HT1080 (cell line): ENCODE measurements around the gene ARHGAP8. TPM values are rescaled to one million over a fixed set of nuclear protein-coding genes. Genes with fewer than 3 reads are reported as not detected.
A peak's percentile ranks its signal among the peaks of the same experiment; 100 is the strongest.

Experiments
- DNase-seq: peaks from one replicate; pipeline ENCODE4 v3.0.0-alpha.2; 2015; ENCODE audit warnings: low read depth
- polyA plus RNA-seq, 2 experiments: library from polyadenylated mRNA; depleted of rRNA; stranded (reverse); fragments of >200 nt; gene quantifications; 2 replicates each; pipeline ENCODE4 v1.2.3, GENCODE V29; 2015
- total RNA-seq: library from RNA; depleted of rRNA; stranded (reverse); fragments of >200 nt; shearing (Covaris generic); gene quantifications from 2 replicates; pipeline ENCODE4 v1.2.3, GENCODE V29; 2014; rRNA removed

Gene ARHGAP8
- total RNA-seq, result not detected in 2 replicates
- not detected in 2 replicates for polyA plus RNA-seq (2015; cell fraction: cytosol; rRNA removed)
- polyA plus RNA-seq (2015; cell fraction: nucleus; rRNA removed), result not detected in 2 replicates

DNA sequence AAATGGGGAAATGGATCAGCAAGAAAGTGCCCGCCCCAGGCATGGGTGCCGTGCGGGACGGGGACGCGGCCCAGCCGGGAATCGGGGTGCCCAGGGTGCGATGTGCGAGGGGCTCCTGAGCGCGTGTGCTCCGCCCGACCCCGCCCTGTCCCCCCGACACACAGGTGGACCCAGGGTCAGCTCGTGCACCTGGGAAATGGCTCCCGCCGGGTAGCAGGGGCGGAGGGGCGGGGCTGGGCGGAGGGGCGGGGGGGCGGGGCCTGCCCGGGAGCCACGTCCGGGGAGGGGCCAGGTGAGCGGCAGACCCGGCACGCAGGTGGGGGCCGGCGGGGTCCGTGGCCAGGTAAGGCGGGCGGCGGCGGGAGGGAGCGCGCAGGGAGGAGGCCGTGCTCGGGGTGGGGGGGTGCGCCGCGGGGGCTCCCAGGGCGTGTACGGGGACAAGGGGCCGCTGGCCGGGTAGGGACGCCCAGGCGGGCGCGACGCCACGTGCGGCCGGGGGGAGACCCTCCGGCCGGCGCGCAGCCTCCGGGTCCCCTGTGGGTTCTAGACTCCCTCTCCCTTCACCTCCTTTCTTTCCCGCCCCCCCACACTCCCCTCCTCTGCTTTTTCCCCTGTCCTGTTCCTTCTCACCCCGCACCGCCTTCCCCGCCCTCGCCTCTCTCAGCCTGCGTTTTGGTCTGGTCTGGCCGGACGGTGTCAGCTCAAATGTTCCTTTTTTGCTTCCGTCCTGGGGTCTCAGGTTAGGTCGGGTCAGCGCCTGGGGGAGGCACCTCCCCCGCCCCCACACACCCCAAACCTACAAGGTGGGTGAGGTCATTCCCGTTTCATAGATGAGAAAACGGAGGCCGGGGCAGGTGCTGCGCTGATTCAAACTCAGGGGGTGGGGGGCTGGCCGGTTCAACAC, at the start of gene ARHGAP8:
Gene ARHGAP8, plus strand, starts transcription at position 291 of the 904 bp plus-strand sequence. CDS start 33,953 bp downstream, outside the sequence.
- no peak for DNase-seq

DNA sequence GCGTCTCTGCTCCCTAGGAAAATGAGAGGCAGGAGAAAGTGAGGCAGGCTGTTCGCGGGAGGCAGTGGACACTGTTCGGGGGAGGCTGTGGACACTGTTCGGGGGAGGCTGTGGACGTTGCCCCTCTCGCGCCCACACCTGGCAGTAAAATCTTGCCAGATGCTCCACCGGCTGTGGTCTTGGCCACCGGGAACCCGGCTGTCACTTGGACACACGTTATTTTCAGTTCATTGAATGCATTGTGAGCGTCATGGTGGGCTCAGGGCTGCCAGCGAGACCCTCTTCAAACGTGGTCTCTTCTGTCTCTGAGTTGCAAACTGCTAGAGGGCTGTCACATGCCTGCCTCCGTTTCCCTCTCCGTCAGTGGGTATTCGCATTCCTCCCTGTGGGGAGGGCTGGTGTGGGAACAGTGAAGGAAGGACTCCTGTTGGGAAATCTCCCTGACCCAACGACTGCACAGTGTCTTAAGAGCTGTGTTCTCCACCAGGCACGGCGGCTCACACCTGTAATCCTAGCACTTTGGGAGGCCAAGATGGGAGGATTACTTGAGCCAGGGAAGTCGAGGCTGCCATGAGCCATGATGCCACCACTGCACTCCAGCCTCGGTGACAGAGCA, 49.0 kb upstream of the ARHGAP8 start:
- no peak for DNase-seq

DNA sequence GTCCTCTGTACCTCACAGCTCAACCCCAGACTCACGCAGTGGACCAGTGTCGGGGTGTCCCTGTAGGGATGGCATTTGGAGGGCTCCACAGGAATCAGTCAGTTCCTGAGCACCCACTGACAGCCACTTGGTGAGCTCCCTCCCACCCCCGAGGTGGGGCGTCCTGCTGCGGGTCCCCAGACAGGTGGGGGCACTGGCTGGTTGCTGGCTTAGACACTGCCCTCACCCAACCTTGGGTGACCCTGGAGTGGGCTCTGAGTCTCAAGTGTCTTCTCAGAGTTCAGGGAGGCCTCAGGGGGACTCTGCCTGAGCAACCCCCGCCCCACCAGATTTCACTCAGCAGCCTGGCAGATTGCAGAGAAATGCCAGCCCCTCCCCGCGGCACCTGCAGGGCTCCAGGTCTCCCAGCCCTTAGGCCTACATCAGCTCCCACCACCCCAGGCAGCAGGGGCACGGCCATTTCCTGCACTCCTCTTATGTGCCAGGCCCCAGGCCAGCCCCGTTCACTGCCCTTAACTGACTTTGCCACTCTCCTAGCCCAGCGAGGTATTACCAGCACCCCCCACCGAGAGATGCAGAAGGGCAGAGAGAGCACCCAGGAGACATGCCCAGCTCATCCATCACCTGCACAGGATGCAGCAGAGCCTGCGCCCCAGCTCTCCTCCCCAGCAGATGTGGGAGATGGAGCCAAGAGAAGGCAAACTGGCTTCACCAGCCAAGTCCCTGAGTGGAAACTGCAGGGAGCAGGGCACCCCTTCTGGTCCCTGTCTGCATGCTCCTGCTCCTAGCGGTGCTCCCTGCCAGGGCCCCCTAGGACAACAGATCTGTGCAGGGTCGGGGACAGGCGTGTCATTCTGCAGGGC, 48.0 kb upstream of the ARHGAP8 start:
- DNase-seq, result no peak

DNA sequence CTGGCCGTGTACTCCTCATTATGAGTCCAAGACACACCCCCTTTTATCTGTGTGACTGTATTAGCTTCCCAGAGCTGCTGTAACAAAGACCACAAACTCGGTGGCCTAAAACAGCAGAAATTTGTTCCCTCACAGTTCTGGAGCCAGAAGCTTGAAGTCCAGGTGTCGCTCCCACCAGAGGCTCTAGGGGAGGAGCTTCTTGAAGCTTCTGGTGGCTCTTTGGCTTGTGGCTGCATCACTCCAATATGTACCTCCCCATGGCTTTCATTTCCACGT, 47.4 kb upstream of the ARHGAP8 start:
- DNase-seq, result no peak

DNA sequence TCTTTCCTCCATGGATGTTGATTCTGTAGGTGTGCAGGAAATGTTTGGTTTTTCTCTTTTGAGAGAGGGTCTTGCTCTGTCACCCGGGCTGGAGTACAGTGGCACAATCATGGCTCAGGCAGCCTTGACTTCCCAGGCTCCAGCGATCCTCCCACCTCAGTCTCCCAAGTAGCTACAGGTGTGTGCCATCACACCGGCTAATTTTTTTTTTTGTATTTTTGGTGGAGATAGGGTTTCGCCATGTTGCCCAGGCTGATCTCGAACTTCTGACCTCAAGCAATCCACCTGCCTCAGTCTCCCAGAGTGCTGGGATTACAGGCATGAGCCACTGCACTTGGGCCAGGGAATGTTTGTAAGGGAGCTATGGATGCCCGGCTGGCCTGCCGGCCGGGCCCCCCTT, 45.9 kb upstream of the ARHGAP8 start:
- no peak for DNase-seq

DNA sequence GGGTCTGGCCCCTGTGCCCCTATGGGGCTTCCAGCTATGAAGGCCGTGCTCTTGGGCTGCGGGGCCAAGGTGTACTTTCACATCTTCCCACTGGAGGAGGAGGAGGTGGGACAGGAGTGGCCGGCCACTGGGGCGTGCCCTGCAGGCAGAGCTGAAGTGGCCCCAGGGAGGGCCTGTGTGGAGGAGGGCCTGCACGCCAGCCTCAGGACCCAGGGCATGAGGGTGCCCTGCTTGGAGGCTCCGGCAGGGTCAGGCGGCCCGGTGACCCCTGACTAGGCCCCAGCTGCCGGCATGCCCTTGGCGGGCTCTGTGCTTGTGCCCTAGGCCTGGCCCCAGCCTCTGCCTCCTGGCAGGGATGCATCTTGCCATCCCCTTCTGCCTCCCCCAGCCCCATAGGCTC, 45.2 kb upstream of the ARHGAP8 start:
- DNase-seq, result no peak

DNA sequence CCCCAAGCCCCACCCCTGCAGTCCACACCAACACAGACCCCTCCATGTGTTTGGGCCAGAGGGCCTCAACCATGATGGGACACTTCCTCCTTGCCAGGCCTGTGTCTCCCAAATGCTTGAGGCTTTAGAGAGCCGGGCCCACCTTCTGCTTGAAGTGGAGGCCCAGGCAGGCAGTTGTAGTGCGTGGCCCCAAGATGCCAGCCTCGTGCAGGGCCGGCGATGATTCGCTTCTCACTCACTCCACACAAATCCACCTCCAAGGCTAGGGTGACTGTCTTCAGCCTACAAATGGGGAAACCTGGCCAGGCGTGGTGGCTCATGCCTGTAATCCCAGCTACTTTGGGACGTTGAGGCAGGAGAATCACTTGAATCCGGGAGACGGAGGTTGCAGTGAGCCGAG, 44.6 kb upstream of the ARHGAP8 start:
- peak; percentile 36 for DNase-seq

DNA sequence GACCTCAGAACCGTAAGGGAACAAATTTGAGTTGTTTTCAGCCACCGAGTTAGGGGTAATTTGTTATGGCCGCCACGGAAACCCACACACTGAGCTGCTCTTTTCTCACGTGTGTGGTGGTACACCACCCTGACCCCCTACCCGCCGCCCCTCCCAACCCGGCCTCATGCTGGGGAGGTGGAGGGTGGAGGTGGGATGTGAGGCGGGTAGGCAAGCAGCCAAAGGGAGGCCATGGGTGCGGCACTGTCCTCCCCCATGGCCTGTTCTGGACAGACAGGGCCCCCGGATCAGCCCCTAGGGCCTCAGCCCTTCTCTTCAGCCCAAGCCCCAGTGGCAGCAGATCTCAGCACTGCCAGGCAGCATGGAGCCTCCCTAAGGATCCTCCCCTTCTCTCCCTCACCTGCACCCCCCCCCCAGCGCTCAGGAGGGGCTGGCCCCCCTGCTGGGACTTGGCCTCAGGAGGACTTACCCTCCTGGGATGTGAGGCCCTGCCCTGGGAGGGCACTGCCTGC, 42.4 kb upstream of the ARHGAP8 start:
- DNase-seq, result no peak

DNA sequence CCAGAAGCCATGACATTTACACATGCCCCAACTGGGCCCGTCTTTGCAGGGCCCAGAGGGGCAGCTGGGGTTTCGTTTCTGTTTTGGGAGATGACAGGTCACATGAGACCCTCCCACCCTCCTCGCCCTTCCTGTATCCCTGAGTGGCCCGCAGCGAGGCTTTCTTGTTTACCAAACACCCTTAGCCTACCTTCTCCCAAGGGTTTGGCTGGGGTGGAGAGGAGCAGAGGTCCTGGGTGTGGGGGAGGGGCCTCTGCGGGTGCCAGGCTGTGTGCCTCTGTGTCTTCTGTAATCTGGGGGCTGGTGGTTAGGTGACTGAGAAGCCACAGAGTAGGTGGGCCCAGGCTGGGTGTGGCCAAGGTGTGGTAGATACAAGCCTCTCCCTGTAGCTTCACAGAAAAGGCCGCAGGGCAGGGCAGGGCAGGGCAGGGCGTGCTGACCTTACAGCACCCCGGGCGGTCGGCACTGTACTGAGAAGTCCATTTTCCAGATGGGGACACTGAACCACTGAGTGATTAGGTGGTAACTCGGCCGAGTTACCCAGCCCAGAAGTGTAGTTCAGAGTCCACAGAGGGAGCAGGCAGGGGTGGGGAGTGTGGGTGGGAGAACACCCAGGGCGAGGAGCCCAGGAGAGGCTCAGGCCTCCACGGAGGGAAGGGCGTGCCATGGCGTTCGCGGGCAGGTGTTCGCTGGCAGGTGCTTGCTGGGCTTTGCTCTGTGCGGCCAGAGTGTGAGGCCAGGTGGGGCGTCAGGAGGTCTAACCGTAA, 41.7 kb upstream of the ARHGAP8 start:
- DNase-seq, result no peak

DNA sequence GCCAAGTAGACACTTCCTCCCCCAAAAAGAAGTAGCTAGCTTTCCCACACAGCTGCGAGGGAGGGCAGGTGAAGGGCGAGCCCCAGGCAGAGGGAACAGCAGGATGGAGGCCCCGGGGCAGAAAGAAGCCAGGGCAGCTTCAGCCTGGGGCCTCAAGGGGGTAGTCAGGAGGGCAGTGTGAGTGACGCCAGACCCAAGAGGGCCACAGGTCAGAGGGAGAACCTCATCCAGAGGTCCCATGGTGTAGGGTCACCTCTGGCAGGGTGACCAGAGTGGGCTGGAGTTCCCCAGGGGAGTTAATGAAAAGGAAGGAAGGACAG, 41.2 kb upstream of the ARHGAP8 start:
- DNase-seq, result no peak

DNA sequence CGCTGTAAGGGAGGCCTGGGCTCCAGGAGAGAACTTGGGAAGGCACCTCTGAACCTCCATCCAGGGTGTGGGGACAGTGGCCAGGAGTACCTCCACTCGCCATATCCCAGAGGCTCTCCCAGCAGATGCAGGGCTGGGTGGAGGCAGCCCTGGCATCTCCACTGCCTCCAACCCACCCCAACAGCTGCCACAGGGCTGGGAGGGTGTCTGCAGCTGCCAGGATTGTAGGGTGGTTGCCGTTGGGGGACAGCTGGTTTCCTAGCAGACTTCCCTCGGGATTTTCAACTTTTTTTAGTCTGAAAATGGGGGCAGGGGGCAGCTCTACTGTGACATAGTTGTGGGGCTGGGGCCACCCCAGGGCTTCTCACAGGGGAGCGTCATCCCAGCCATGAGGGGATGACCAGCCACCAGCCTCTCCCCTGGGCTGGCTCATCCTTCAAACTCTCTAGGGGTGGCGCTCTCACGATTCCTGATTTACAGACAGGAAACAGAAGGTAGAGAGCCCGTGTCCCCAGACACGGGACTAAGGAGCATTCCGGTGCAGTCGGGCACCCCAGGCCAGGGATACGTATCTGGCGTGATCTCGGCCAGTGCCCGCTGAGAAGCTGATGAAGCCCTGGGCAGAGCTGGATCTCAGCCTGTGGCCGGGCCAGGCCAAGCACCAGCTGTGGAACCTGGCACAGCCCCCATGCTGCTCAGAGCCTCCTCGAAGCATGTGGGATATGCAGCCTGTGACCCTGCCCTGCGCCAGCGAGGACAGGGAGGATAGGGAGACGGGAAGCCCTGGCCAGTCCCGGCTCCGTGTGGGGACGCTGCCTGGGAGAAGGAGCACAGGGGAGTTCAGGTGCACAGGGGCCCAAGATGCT, 40.5 kb upstream of the ARHGAP8 start:
- no peak for DNase-seq

DNA sequence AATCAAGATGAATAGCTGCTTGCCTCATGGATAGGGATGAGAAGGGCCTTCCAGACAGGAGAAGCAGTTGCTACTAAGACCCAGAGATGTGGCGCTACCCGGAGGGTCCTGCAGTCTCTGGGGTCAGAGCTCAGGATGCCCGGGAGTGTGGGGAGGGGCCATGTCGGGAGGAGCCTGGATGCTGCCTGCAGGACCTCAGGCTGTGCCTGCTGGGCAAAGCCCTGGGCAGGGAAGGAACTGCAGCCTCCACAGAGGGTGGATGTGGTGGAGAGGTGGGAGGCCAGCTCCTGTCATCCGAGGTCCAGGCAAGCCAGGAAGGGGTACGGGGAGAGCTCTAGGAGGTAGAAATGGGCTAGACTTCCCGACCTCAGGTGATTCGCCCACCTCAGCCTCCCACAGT, 39.4 kb upstream of the ARHGAP8 start:
- DNase-seq, result no peak

DNA sequence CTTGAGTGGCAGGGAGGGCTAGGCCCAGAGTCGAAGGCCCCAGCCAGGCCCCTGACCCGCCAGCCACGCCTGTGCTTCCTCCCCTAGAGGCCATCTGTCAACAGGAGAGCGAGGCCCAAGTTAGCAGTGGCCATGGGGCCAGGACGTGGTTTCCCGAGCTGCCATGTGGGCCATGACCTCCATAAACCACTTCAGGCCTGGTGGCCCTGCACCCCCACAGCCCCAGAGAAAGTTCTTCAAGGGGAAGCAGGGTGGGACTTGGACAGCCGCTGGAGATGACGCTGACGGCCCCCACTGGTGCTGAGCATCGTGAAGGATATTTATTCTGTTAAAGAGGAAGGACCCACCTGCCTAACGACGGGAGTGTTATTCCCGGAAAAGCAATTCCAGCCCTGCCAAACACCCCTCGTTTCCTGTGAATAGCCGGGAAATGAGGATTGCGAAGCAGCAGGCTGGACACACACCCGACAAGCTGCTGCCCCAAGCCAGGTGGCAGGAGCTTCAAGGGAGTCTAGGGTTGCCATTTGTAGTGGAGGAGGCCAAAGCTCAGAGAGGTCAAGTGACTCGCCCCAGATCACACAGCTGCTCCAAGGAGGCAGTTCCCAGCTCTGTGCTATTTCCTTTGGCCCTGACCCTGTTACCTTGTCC, 37.5 kb upstream of the ARHGAP8 start:
- no peak for DNase-seq

DNA sequence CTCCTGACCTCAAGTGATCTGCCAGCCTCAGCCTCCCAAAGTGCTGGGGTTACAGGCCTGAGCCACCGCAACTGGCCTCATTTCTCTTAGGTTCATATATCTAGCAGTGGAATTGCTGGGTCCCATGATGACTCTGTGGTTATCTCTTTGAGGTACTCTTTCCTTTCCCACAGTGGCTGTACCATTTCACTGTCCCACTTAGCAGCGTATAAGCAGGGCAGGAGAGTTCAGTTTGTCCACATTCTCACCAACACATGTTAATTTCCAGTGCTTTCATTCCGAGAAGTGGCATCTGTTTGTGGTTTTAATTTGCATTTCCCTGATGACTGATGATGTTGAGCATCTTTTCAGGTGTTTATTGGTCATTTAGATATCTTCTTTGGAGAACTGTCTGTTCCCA, 34.0 kb upstream of the ARHGAP8 start:
- no peak for DNase-seq

DNA sequence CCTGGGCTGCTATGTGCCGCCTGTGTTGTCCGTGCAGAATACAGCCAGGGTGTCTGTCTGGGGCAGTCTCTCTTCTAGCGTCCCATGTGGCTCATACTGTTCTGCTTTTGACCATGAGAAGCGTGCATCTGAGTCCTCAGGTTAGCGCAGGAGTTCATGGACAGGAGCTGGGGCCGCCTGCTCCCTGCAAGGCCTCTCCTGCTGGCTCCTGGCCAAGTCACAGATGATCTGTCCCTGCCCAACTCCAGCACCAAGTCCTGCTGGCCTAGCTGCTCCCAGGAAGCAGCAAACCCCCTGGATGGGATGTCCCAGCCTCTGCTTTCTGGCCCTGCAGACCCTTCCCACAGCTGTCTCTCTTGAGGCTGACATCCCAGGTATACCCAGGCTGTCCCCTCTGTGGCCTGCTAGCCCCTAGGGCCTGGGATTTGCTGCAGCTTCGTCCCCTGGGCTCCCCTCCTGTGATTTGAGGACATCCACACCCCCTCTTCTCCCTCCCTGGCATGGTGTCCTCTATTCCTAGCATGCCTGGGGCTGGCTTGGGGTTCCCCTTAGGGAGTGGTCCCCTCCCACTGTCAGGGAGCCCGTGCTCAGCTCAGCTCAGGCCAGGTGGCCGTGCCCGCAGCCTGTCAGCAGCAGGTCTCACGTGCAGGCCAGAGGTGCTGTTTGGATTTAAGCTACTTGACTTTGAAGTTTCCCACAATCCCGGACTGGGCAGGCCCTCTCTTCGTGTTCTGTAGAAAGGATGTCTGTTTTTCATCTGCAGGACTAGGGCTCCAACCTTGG, 32.6 kb upstream of the ARHGAP8 start:
- DNase-seq, result no peak

DNA sequence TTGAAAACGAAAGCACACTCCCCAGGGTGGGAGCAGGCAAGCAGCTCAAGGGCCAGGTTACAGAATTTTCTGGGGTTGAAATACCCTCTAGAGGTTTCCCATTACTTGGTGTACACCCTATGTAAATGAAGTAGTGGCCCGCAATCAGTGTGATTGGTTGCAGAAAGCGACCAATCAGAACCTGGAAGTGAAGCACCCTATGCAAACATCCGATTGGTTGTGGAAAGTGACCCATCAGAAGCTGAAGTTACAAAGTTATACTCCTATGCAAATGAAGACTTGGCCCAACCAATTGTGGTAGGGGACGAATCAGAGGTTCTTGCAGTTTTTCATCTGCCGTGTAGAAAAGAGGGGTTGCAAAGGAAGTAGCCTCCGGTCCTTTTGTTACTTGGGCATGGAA, 31.2 kb upstream of the ARHGAP8 start:
- DNase-seq, result peak; percentile 28

DNA sequence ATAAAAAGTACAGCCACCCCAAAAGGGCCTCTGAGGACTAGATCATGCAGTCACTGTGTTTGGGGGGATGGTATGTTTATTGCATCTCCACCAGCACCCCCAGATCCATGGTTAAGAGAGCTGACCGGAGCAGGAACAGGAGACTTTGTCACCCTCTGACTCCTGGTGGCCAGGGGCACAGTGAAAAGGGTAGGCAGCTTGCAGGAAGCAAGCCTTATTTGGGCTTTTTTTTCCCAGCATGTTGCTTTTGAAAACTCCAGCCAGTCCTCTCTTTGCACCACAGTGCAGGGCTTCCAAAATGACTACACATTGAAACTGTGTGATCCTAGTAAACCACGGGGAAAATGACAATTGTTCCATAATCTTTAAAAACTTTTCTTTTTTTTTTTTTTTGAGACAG, 29.8 kb upstream of the ARHGAP8 start:
- no peak for DNase-seq

DNA sequence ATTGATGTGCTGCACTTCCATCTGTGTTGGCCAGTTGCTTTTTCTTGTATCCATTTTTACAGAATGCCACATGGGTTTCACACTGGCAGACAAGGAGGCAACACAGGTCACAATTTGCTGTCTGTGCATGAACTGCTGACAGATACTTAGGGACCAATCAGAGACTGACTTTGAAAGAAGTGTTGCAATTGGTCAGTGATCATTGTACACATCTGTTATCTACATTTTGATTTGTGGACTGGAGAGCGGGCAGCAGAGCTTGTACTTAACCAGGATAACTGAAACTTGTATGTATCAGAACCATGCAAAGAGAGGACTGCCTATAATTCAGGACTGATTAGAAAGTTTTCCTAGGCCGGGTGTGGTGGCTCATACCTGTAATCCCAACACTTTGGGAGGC, 28.6 kb upstream of the ARHGAP8 start:
- peak; percentile 48 for DNase-seq

DNA sequence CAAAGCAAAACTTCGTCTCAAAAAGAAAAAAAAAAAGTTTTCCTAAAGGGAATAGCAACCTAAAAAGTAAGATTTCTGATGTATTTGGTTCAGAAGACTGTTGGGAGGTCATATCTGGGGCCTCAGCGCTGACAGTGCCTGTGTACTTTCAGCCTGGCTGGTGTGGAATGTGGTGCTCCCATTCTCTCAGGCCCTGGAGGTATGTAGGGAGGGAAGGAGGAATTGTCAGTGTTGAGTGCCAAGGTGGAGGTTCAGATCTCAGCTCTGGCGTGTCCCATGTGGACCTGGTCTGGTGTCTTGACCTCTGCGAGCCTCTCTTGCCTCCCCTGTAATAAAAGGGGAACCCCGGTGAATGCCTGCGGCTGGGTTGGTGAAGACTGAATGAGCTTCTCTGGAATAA, 28.0 kb upstream of the ARHGAP8 start:
- DNase-seq, result no peak
